Adipocyte (in vitro differentiated cells): ENCODE measurements around the gene OR1I1.

Experiments used
- DNase-seq: peaks from one replicate; pipeline ENCODE4 v3.0.0-alpha.2; 2015; ENCODE audit warnings: low read depth
- H3K27me3 ChIP-seq: replicated peaks from 2 replicates; pipeline ENCODE4 v1.7.0; 2013; ENCODE audit warnings: mild to moderate bottlenecking, low read length, moderate library complexity; ENCODE audit not compliant: control insufficient read depth, insufficient read depth
- H3K36me3 ChIP-seq: 2 replicates; pipeline ENCODE4 v1.7.0; 2013; ENCODE audit warnings: low read length, mild to moderate bottlenecking, moderate library complexity; ENCODE audit not compliant: control insufficient read depth, insufficient read depth, severe bottlenecking
- H3K4me1 ChIP-seq: 2 replicates; pipeline ENCODE4 v1.7.0; 2013; ENCODE audit warnings: mild to moderate bottlenecking, low read length, moderate library complexity; ENCODE audit not compliant: control insufficient read depth, insufficient read depth
- H3K4me3 ChIP-seq: 2 replicates; pipeline ENCODE4 v1.7.0; 2013; ENCODE audit warnings: mild to moderate bottlenecking, low read length, moderate library complexity
- H3K9ac ChIP-seq: 2 replicates; pipeline ENCODE4 v1.7.0; 2013; ENCODE audit warnings: mild to moderate bottlenecking, low read length, moderate library complexity
- H3K9me3 ChIP-seq: 2 replicates; pipeline ENCODE4 v1.7.0; 2013; ENCODE audit warnings: mild to moderate bottlenecking, low read length, moderate library complexity; ENCODE audit not compliant: control insufficient read depth

Gene OR1I1

DNA sequence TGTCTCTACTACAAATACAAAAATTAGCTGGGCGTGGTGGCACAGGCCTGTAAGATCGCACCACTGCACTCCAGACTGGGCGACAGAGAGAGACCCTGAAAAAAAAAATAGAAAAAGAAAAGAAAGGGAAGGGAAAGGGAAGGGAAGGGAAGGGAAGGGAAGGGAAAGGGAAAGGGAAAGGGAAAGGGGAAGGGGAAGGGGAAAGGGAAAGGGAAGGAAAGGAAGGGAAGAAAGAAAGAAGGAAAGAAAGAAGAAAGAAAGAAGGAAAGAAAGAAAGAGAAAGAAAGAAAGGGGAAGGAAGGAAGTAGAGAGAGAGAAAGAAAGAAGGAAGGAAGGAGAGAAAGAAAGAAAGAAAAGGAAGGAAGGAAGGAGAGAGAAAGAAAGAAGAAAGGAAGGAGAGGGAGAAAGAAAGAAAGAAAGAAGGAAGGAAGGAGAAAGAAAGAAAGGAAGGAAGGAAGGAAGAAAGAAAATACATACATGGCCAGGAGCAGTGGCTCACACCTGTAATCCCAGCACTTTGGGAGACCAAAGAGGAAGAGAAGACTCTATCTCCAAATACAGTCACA is 17.1 kb downstream of the OR1I1 start:
- H3K4me1 ChIP-seq, result peaks cover 5% of the 10 kb centered on the region
- DNase-seq, result no peak
- peaks cover 7% of the 10 kb centered on the region for H3K27me3 ChIP-seq
- no peak overlapping the region for H3K4me3 ChIP-seq
- peaks cover 8% of the 10 kb centered on the region for H3K9me3 ChIP-seq
- no peaks in the 10 kb centered on the region for H3K36me3 ChIP-seq
- H3K9ac ChIP-seq, result no peak overlapping the region

DNA sequence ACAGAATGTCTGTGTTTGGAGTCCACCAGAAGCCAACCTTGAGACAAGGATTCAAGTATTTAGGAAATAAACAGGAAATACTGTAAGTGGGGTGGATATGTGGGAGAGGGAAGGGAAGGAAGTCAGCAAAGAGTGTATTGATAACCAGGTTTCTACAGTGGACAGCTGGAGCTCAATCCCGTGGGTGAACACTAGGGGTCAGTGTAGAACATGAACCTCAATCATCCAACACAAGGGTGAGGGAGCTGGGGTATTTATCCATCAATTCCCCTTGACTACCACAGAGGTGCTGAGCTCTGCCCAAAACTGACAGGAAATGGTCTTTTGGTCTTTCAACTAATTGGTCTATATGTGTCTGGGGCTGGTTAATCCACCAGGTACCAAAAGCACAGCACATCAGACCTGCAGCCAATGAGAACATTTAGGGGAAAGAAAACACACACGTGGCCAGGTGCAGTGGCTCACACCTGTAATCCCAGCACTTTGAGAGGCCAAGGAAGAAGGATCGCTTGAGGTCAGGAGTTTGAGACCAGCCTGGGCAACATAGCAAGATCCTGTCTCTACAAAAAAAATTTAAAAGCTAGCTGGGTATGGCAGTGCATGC is 19.6 kb downstream of the OR1I1 start:
- peaks cover 2% of the 10 kb centered on the region for H3K4me1 ChIP-seq
- DNase-seq, result peak; percentile 55
- H3K4me3 ChIP-seq, result no peak overlapping the region
- no peaks in the 10 kb centered on the region for H3K36me3 ChIP-seq
- peaks cover 13% of the 10 kb centered on the region for H3K9me3 ChIP-seq
- H3K27me3 ChIP-seq, result peaks cover 7% of the 10 kb centered on the region
- H3K9ac ChIP-seq, result no peak overlapping the region

DNA sequence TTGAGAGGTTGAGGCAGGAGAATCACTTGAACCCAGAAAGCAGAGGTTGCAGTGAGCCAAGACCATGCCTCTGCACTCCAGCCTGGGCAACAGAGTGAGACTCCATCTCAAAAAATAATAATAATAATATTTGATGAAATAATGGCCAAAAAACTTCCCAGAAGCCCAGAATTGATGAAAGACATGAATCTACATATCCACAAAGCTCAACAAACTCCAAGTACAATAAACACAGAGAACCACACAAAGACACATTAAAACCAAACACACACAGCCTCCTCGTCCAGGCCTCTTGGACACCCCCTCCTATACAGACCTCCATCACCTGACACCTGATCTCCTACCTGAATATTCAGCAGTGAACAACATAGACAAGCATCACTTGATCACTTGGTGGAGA is 22.0 kb downstream of the OR1I1 start:
- Histone ChIP-seq H3K4me1 (peaks cover 13% of the 10 kb centered on the region), H3K9ac (no peak overlapping the region), H3K9me3 (peaks cover 13% of the 10 kb centered on the region), H3K4me3 (no peak overlapping the region), H3K36me3 (no peaks in the 10 kb centered on the region), H3K27me3 (peaks cover 4% of the 10 kb centered on the region)
- DNase-seq, result no peak

DNA sequence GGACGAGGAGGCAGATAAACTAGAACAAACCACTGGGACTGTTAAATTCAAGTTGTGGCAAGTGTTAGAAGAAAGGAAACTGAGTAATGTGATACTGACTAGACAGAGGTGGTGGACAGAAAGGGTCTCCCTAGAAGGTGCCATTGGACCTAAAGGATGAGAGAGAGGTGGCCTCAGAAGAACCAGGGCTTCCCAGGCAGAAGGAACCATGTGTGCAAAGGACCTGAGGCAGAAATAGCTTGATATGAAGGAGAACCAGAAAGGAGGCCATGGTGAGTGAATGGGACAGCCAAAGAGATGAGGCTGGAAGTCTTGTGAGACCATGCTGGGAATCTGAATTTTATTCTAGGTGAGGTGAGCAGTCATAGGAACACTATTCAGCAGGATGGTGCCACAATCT is 22.4 kb downstream of the OR1I1 start:
- DNase-seq, result no peak
- H3K9ac ChIP-seq, result no peak overlapping the region
- peaks cover 4% of the 10 kb centered on the region for H3K27me3 ChIP-seq
- H3K9me3 ChIP-seq, result peaks cover 13% of the 10 kb centered on the region
- peaks cover 13% of the 10 kb centered on the region for H3K4me1 ChIP-seq
- no peak overlapping the region for H3K4me3 ChIP-seq
- peaks cover 1% of the 10 kb centered on the region for H3K36me3 ChIP-seq

DNA sequence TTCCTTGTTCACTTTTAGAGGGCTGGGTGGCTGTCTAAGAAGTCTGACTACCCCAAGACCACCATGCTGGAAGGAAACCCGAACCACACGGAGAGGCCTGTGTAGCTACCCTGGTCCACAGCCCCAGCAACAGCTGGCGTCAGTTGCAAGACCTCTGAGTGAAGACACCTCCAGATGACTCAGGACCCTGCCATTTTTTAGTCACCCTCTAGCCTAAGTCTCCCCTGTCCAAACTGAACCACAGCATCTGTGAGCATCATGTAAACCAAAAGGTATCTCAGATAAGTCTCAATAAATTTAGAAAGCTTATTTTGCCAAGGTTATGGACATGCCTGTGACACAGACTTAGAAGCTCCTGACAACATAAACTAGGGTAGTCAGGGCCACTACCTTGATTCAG is 23.0 kb downstream of the OR1I1 start:
- no peak overlapping the region for H3K4me3 ChIP-seq
- H3K4me1 ChIP-seq, result peaks cover 13% of the 10 kb centered on the region
- no peak for DNase-seq
- peaks cover 3% of the 10 kb centered on the region for H3K36me3 ChIP-seq
- H3K27me3 ChIP-seq, result peaks cover 4% of the 10 kb centered on the region
- H3K9ac ChIP-seq, result no peak overlapping the region
- peaks cover 13% of the 10 kb centered on the region for H3K9me3 ChIP-seq

- Histone ChIP-seq H3K27me3 (no peaks in the 10 kb centered on the region), H3K4me1 (peaks cover 13% of the 10 kb centered on the region), H3K36me3 (peaks cover 23% of the 10 kb centered on the region), H3K4me3 (peak within 1 kb of the TSS; percentile 95), H3K9me3 (peaks cover 13% of the 10 kb centered on the region), H3K9ac (peak within 1 kb of the TSS; percentile 97)
- peak; percentile 86 for DNase-seq
Observed at GRCh38 chr19:15107061-15108010, 25.3 kb downstream of the OR1I1 start, which contains the start of gene SYDE1. SYDE1 (plus strand) TSS chr19:15107401; CDS start chr19:15107434, 33 bp downstream.

GRCh38 chr19:15108145-15108844 is 26.3 kb downstream of the OR1I1 start:
- Histone ChIP-seq H3K9ac (peak overlapping the region; percentile 97), H3K9me3 (peaks cover 13% of the 10 kb centered on the region), H3K4me1 (peaks cover 13% of the 10 kb centered on the region), H3K27me3 (no peaks in the 10 kb centered on the region), H3K4me3 (peak overlapping the region; percentile 95), H3K36me3 (peaks cover 33% of the 10 kb centered on the region)
- DNase-seq, result peak; percentile 52

GRCh38 chr19:15108845-15109767 is 27.1 kb downstream of the OR1I1 start:
- DNase-seq, result no peak
- H3K4me3 ChIP-seq, result peak overlapping the region; percentile 95
- H3K27me3 ChIP-seq, result no peaks in the 10 kb centered on the region
- peaks cover 41% of the 10 kb centered on the region for H3K36me3 ChIP-seq
- peaks cover 15% of the 10 kb centered on the region for H3K4me1 ChIP-seq
- peak overlapping the region; percentile 97 for H3K9ac ChIP-seq
- H3K9me3 ChIP-seq, result peaks cover 5% of the 10 kb centered on the region

DNA sequence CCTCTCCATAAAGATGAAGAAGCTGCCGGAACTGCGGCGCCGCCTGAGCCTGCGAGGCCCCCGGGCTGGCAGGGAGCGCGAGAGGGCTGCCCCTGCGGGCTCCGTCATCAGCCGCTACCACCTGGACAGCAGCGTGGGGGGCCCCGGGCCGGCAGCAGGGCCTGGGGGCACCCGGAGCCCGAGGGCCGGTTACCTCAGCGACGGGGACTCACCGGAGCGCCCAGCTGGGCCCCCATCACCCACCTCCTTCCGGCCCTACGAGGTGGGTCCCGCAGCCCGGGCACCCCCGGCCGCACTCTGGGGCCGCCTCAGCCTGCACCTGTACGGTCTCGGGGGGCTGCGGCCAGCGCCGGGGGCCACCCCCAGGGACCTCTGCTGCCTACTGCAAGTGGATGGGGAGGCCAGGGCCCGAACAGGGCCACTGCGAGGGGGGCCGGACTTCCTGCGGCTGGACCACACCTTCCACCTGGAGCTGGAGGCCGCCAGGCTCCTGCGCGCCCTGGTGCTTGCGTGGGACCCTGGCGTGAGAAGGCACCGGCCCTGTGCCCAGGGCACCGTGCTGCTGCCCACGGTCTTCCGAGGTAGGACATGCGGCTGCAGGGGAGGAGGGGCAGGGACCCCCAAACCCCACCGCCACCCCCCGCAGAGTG is 27.9 kb downstream of the OR1I1 start:
- Histone ChIP-seq H3K9ac (no peak overlapping the region), H3K4me3 (no peak overlapping the region), H3K4me1 (peaks cover 21% of the 10 kb centered on the region), H3K27me3 (no peaks in the 10 kb centered on the region), H3K9me3 (no peaks in the 10 kb centered on the region), H3K36me3 (peaks cover 47% of the 10 kb centered on the region)
- DNase-seq, result no peak

- H3K36me3 ChIP-seq, result peaks cover 52% of the 10 kb centered on the region
Observed at GRCh38 chr19:15110418-15110815, 28.4 kb downstream of the OR1I1 start.

More at GRCh38 chr19:15110418-15110815, 28.4 kb downstream of the OR1I1 start:
- Histone ChIP-seq H3K9me3 (no peaks in the 10 kb centered on the region), H3K4me1 (peaks cover 26% of the 10 kb centered on the region), H3K4me3 (no peak overlapping the region), H3K9ac (no peak overlapping the region), H3K27me3 (no peaks in the 10 kb centered on the region)
- DNase-seq, result no peak
